Measurements from ENCODE around the gene PRPSAP1.
"Not testable (repeated sequence)": the region's sequence is repeated elsewhere in the genome, so short reads cannot be mapped to it uniquely, and the experiment has no call there.

PRPSAP1 gene

GRCh38 chr17:76274112-76274956, 79.4 kb downstream of the PRPSAP1 start:
- no peak for DNase-seq
- intact Hi-C loops (cut with DNase I): loop anchor here (10.0 kb wide), 1 partner anchor 90 kb away; no protein-coding TSS in a partner anchor

- intact Hi-C loops (cut with DNase I): loop anchor here (10.0 kb wide), 1 partner anchor 89 kb away; no protein-coding TSS in a partner anchor
- no peak for DNase-seq
Observed at GRCh38 chr17:76273445-76274111, 80.1 kb downstream of the PRPSAP1 start.

- intact Hi-C loops (cut with DNase I): loop anchor here (10.0 kb wide), 1 partner anchor 88 kb away; no protein-coding TSS in a partner anchor
- no peak for DNase-seq
Observed at GRCh38 chr17:76272541-76273444, 80.9 kb downstream of the PRPSAP1 start.

- DNase-seq: no peak
- intact Hi-C loops (cut with DNase I): loop anchor here (10.0 kb wide), 1 partner anchor 87 kb away; no protein-coding TSS in a partner anchor
Observed at GRCh38 chr17:76271669-76272540, 81.8 kb downstream of the PRPSAP1 start.

GRCh38 chr17:76270770-76271668, 82.7 kb downstream of the PRPSAP1 start:
- no peak for DNase-seq
- intact Hi-C loops (cut with DNase I): loop anchor here (10.0 kb wide), 1 partner anchor 86 kb away; no protein-coding TSS in a partner anchor

- intact Hi-C loops (cut with DNase I): loop anchor here (10.0 kb wide), 1 partner anchor 85 kb away; no protein-coding TSS in a partner anchor
- DNase-seq: no peak
Observed at GRCh38 chr17:76270127-76270592, 83.6 kb downstream of the PRPSAP1 start.

- intact Hi-C loops (cut with DNase I): no loop called here
- DNase-seq: no peak
Observed at GRCh38 chr17:76268991-76269981, 84.4 kb downstream of the PRPSAP1 start.

- DNase-seq: peak; percentile 55 to 94 (median 78)
- intact Hi-C loops (cut with DNase I): no loop called here
Observed at GRCh38 chr17:76268015-76268749, 85.5 kb downstream of the PRPSAP1 start.

- DNase-seq; intact Hi-C loops (cut with DNase I): not testable (repeated sequence)
Observed at GRCh38 chr17:76267581-76268001, 86.1 kb downstream of the PRPSAP1 start.

GRCh38 chr17:76267051-76267576, 86.6 kb downstream of the PRPSAP1 start:
- DNase-seq: no peak
- intact Hi-C loops (cut with DNase I): no loop called here

- DNase-seq: peak in 2 of 42 donors; percentile 25 to 47
- intact Hi-C loops (cut with DNase I): no loop called here
Observed at GRCh38 chr17:76266244-76266938, 87.3 kb downstream of the PRPSAP1 start.

GRCh38 chr17:76265624-76266243, 88.0 kb downstream of the PRPSAP1 start:
- DNase-seq: peak in 37 of 42 donors; percentile 35 to 77 (median 57)
- intact Hi-C loops (cut with DNase I): no loop called here

GRCh38 chr17:76264755-76265623, 88.7 kb downstream of the PRPSAP1 start, which contains the start of gene UBALD2:
Gene UBALD2, plus strand, starts transcription at chr17:76265348. Its CDS starts 158 bp downstream, at chr17:76265506.
- intact Hi-C loops (cut with DNase I): no loop called here
- DNase-seq: peak; percentile 98 to 100 (median 100)

Data from head of caudate nucleus (tissue), 42 donors.